ENCODE data around the gene SLC6A5. TPM values are rescaled to one million over a fixed set of nuclear protein-coding genes. Genes with fewer than 3 reads are reported as not detected.

The SLC6A5 gene
- total and polyA plus RNA-seq, 9 of the 15 experiments (the other 6 are each of a cell fraction or from before 2014, with no cell fraction given), result 0.08 TPM; not detected in 8

GRCh38 chr11:20600551-20600950 lies 1.1 kb downstream of the SLC6A5 start:
- no peaks in the 10 kb centered on the region for H3K36me3 ChIP-seq (ENCODE audit: control insufficient read depth, insufficient read depth, low read length)
- no peak overlapping the region for H3K4me2 ChIP-seq (ENCODE audit: insufficient read depth, low read length)
- H2AFZ ChIP-seq (ENCODE audit: low read depth, low read length), result no peak overlapping the region
- ChIA-PET POLR2A (no interaction called here), CTCF (ENCODE audit: low intra/inter-chr PET ratio) (no interaction called here)
- no peak overlapping the region for H3K9ac ChIP-seq (ENCODE audit: insufficient read depth in 1 of 2, low read depth in 2 of 2, low read length in 2 of 2)
- 2% methylated on average over 7 of the region's 7 CpGs for WGBS (ENCODE audit: insufficient coverage, low coverage, missing lambda C conversion rate)
- no peaks in the 10 kb centered on the region for H3K79me2 ChIP-seq (ENCODE audit: control insufficient read depth, insufficient read depth, low read length)
- in situ Hi-C loops (cut with MboI) (loop anchor here (10.0 to 25.0 kb wide), 2 partner anchors 216 to 663 kb away; partner anchors contain the start of gene PRMT3), intact Hi-C loops (cut with micrococcal nuclease) (no loop called here)
- no peak for FAIRE-seq
- H4K20me1 ChIP-seq (replicated peaks; ENCODE audit: control insufficient read depth, insufficient read depth, low read length), result no peaks in the 10 kb centered on the region; the same call in 1 of the 2 replicates
- ATAC-seq, result no peak
- no peak for DNase-seq (ENCODE audit: extremely low read depth in 1 of 4, low spot score in 3 of 4)
- H3K9me1 ChIP-seq (ENCODE audit: control insufficient read depth, insufficient read depth, low read length), result no peaks in the 10 kb centered on the region
- no peak overlapping the region for H3K4me3 ChIP-seq
- BruUV-seq (replicated peaks), result no TSS peak
- H3K27ac ChIP-seq (ENCODE audit: extremely low read depth, low read depth, low read length), result no peak overlapping the region
- peaks cover 59 to 89% of the 10 kb centered on the region in 2 experiments for H3K27me3 ChIP-seq (ENCODE audit: control insufficient read depth in 2 of 2, insufficient read depth in 2 of 2, low read length in 2 of 2)
- no peaks in the 10 kb centered on the region for H3K9me3 ChIP-seq (replicated peaks; ENCODE audit: control insufficient read depth, insufficient read depth, low read depth, low read length)
- H3K4me1 ChIP-seq (replicated peaks in 1 of 2; ENCODE audit: control insufficient read depth in 2 of 2, insufficient read depth in 2 of 2, low read length in 2 of 2), result peaks cover 3 to 33% of the 10 kb centered on the region in 2 experiments; a peak in 3 of 5 replicates
- no peak for TF ChIP-seq TFAP4 (CRISPR knock-in tag; IDR thresholded peaks at IDR 0.05; ENCODE audit: borderline replicate concordance)
- TF ChIP-seq NFYB (IDR thresholded peaks at IDR 0.05; ENCODE audit: extremely low read depth, insufficient read length), result no peak
- no peak for TF ChIP-seq STAG1 (CRISPR knock-in tag; IDR thresholded peaks at IDR 0.05; ENCODE audit: borderline replicate concordance)
- TF ChIP-seq HIVEP1 (CRISPR knock-in tag; IDR thresholded peaks at IDR 0.05), result no peak
- TF ChIP-seq HCFC1 (IDR thresholded peaks at IDR 0.05; ENCODE audit: low read depth, low read length), result no peak
- no peak for TF ChIP-seq NBN (IDR thresholded peaks at IDR 0.05; ENCODE audit: low read depth)
- no peak for TF ChIP-seq ZNF589 (CRISPR knock-in tag; IDR thresholded peaks at IDR 0.05; ENCODE audit: low read depth)
- no peak for TF ChIP-seq ZNF24 (IDR thresholded peaks at IDR 0.05)
- TF ChIP-seq XRCC5 (IDR thresholded peaks at IDR 0.05; ENCODE audit: low read depth, low read length), result no peak
- TF ChIP-seq CTBP1 (IDR thresholded peaks at IDR 0.05; ENCODE audit: borderline replicate concordance), result no peak
- TF ChIP-seq ZBTB11 (CRISPR knock-in tag; IDR thresholded peaks at IDR 0.05), result no peak
- TF ChIP-seq ZNF785 (CRISPR knock-in tag; IDR thresholded peaks at IDR 0.05), result no peak
- no peak for TF ChIP-seq FIP1L1 (IDR thresholded peaks at IDR 0.05; ENCODE audit: low read depth, low read length, poor library complexity, severe bottlenecking)
- TF ChIP-seq, protein P1, sequence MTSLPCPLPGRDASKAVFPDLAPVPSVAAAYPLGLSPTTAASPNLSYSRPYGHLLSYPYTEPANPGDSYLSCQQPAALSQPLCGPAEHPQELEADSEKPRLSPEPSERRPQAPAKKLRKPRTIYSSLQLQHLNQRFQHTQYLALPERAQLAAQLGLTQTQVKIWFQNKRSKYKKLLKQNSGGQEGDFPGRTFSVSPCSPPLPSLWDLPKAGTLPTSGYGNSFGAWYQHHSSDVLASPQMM (CRISPR knock-in tag; IDR thresholded peaks at IDR 0.05), result no peak
- no peak for TF ChIP-seq SREBF1 (IDR thresholded peaks at IDR 0.05; ENCODE audit: borderline replicate concordance, low read depth, low read length)
- no peak for TF ChIP-seq HMG20A (CRISPR knock-in tag; conservative IDR thresholded peaks at IDR 0.05)

All from K562 (cell line).